ENCODE measurements around the gene EFNA2. TPM values are rescaled to one million over a fixed set of nuclear protein-coding genes. Genes with fewer than 3 reads are reported as not detected.

Gene EFNA2
- total and polyA plus RNA-seq, 2 of the 8 experiments (the other 6 are each of a cell fraction or from before 2014, with no cell fraction given): 4.0 to 7.0 TPM

DNA sequence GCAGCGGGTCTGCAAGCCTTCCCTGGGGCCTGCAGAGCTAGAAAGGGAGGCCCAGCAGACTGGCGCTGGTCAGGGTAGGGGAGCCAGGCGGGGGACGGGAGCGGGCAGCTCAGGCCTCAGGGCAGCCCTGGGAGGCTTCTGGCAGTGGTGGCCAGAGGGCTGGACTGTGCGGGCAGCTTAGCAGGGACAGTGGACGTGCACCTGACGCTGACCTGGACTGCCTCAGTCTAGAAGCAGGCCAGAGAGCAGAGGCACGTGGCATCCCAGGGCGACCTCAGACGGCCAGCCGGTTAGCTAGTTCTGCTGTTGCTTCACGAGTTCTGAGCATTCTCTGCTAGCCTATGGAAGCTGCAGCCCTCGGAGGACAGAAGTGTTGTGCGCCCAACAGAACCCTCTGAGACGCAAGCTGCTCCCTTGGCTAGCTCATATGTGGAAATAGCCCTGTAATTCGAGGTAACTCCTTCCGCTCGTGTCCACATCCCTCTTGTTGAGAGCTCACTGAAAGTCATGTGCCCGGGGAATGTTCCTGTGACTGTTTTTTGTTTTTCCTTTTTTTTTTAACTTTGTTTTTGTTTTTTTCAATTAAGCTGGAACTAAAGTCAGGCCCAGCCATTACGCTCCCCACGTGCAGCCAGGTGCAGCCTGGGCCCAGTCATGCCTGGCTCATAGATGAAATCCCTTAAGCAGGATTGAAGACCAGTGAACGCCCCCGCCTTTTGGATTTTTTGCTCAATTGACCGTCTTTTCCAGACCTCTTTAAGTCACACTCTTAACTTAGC is 12.2 kb upstream of the EFNA2 start (continued):
- TF ChIP-seq HDAC2 (IDR thresholded peaks at IDR 0.05; ENCODE audit: borderline replicate concordance in 1 of 2, low read depth in 2 of 2, low read length in 2 of 2): no peak
- no peak for TF ChIP-seq FOSL1 (IDR thresholded peaks at IDR 0.05; ENCODE audit: insufficient read depth, low read depth, low read length)
